Measurements from ENCODE around the gene BSPH1.

GRCh38 chr19:48004236-48004635, 12.3 kb upstream of the BSPH1 start:
- TF ChIP-seq SUZ12 (IDR thresholded peaks at IDR 0.05; ENCODE audit: extremely low read depth, insufficient read depth, insufficient read length) (no peak), ZNF274 (IDR thresholded peaks at IDR 0.05; ENCODE audit: low read depth, low read length) (no peak)
